K562 (cell line): ENCODE measurements around the gene MACROD2. TPM values are rescaled to one million over a fixed set of nuclear protein-coding genes. Genes with fewer than 3 reads are reported as not detected.

Experiments
- ATAC-seq: fragments of 200-7000 bp; cut with Tn5 transposase; 3 replicates; pipeline ENCODE4 v1.9.1; 2020; ENCODE audit warnings: moderate library complexity
- BruUV-seq: library from RNA; stranded (reverse); fragments of 400-500 nt; replicated peaks from 2 replicates; lab custom pipeline; 2021; lab: Mats Ljungman, UMichigan
- CTCF ChIA-PET: fragments of 300-600 bp; formaldehyde crosslinking; extraction: SDS; loops from one replicate; lab custom pipeline; 2021; ENCODE audit warnings: low intra/inter-chr PET ratio; lab: Yijun Ruan, JAX
- POLR2A ChIA-PET: fragments of 300-600, 350-650 bp; sonication (Branson Sonifier 250); formaldehyde crosslinking; extraction: SDS; loops from one replicate; lab custom pipeline; 2021; ENCODE audit warnings: antibody characterized with exemption, inconsistent platforms; lab: Yijun Ruan, JAX
- DNase-seq, 4 experiments: peaks; one replicate each; pipeline versions ENCODE4 v3.0.0 to v3.0.0-alpha.2; 2011 to 2018; ENCODE audit warnings: low spot score in 3 of 4, mixed read lengths in 3 of 4; ENCODE audit errors: extremely low read depth in 1 of 4
- FAIRE-seq: peaks from 2 replicates; lab custom pipeline; 2011; peaks lifted over from hg19 to GRCh38; lab: Jason Lieb, UNC
- H2AFZ ChIP-seq: 2 replicates; pipeline ENCODE4 v1.6.0; 2011; ENCODE audit warnings: low read depth, low read length, control low read depth, inconsistent platforms
- H3K27ac ChIP-seq: fragments of 200-600 bp; 3 replicates; pipeline ENCODE4 v1.8.0; 2011; ENCODE audit warnings: low read depth, mild to moderate bottlenecking, control low read depth, inconsistent platforms, low read length, moderate library complexity, mixed read lengths; ENCODE audit errors: extremely low read depth
- H3K27me3 ChIP-seq, 2 experiments: fragments of 300-600 bp in 1 of 2; 2 replicates in 1 of 2; 3 replicates in 1 of 2; pipeline versions ENCODE4 v1.6.0 to v1.8.0; 2011; ENCODE audit warnings: inconsistent platforms in 2 of 2, low read length in 2 of 2, mild to moderate bottlenecking in 1 of 2, mixed read lengths in 1 of 2, moderate library complexity in 1 of 2; ENCODE audit not compliant: control insufficient read depth in 2 of 2, insufficient read depth in 2 of 2
- H3K36me3 ChIP-seq: fragments of 300-600 bp; 3 replicates; pipeline ENCODE4 v1.8.0; 2011; ENCODE audit warnings: mild to moderate bottlenecking, low read length, inconsistent platforms; ENCODE audit not compliant: control insufficient read depth, insufficient read depth
- H3K4me1 ChIP-seq, 2 experiments: fragments of 200-600 bp in 1 of 2; replicated peaks in 1 of 2; 2 replicates in 1 of 2; 3 replicates in 1 of 2; pipeline versions ENCODE4 v1.5.1 to v1.8.0; 2011; ENCODE audit warnings: inconsistent platforms in 2 of 2, low read length in 2 of 2, mild to moderate bottlenecking in 1 of 2, mixed read lengths in 1 of 2, moderate library complexity in 1 of 2; ENCODE audit not compliant: control insufficient read depth in 2 of 2, insufficient read depth in 2 of 2
- H3K4me2 ChIP-seq: 2 replicates; pipeline ENCODE4 v1.6.1; 2011; ENCODE audit warnings: low read length, control low read depth, inconsistent platforms, mixed read lengths; ENCODE audit not compliant: insufficient read depth
- H3K4me3 ChIP-seq: fragments of 200-600 bp; sonication (generic), shearing (Covaris generic); 2 replicates; pipeline ENCODE4 v1.5.1; 2016; ENCODE audit warnings: control low read depth, inconsistent platforms
- H3K79me2 ChIP-seq: fragments of 200-600 bp; 3 replicates; pipeline ENCODE4 v1.8.0; 2011; ENCODE audit warnings: low read length, inconsistent platforms; ENCODE audit not compliant: control insufficient read depth, insufficient read depth
- H3K9ac ChIP-seq, 2 experiments: 2 replicates each; pipeline versions ENCODE4 v1.6.0 to v1.6.1; 2011; ENCODE audit warnings: low read depth in 2 of 2, low read length in 2 of 2, control low read depth in 1 of 2, inconsistent platforms in 1 of 2, mild to moderate bottlenecking in 1 of 2, mixed read lengths in 1 of 2; ENCODE audit not compliant: insufficient read depth in 1 of 2
- H3K9me1 ChIP-seq: one replicate; pipeline ENCODE4 v1.6.0; 2011; ENCODE audit warnings: inconsistent platforms, mild to moderate bottlenecking, low read length, moderate library complexity; ENCODE audit not compliant: control insufficient read depth, insufficient read depth
- H3K9me3 ChIP-seq: replicated peaks from 2 replicates; pipeline ENCODE4 v1.5.1; 2011; ENCODE audit warnings: low read depth, low read length, inconsistent platforms; ENCODE audit not compliant: control insufficient read depth, insufficient read depth
- H4K20me1 ChIP-seq: replicated peaks from 2 replicates; pipeline ENCODE4 v1.6.1; 2011; ENCODE audit warnings: low read length, inconsistent platforms, mixed read lengths; ENCODE audit not compliant: control insufficient read depth, insufficient read depth
- CBFA2T3 ChIP-seq: fragments of 450-650 bp; IDR thresholded peaks from 2 replicates; pipeline ENCODE4 v1.6.1; 2017
- CBX5 ChIP-seq: IDR thresholded peaks from 2 replicates; pipeline ENCODE4 v1.6.1; 2014; ENCODE audit warnings: low read depth, borderline replicate concordance
- CC2D1A ChIP-seq: fragments of 450-650 bp; IDR thresholded peaks from 2 replicates; pipeline ENCODE4 v1.6.1; 2017; ENCODE audit warnings: mild to moderate bottlenecking
- CREBBP ChIP-seq: IDR thresholded peaks from one replicate; pipeline ENCODE4 v1.6.1; 2012; ENCODE audit warnings: low read depth, mild to moderate bottlenecking, control low read depth, inconsistent platforms, low read length
- ERF ChIP-seq: fragments of 450-650 bp; formaldehyde crosslinking; IDR thresholded peaks from 2 replicates; pipeline ENCODE4 v1.4.0; 2020; ENCODE audit warnings: mild to moderate bottlenecking, mixed read lengths
- ETS2 ChIP-seq: IDR thresholded peaks from 2 replicates; pipeline ENCODE4 v1.6.1; 2016; ENCODE audit warnings: borderline replicate concordance, missing genetic modification characterization, mild to moderate bottlenecking, moderate library complexity, missing compliant biosample characterization; ENCODE audit not compliant: poor library complexity, severe bottlenecking
- FOXA3 ChIP-seq, 2 experiments: fragments of 450-650 bp in 1 of 2; sonication (generic) in 1 of 2; formaldehyde crosslinking; IDR thresholded peaks in 1 of 2; conservative IDR thresholded peaks in 1 of 2; 2 replicates each; pipeline versions ENCODE4 v1.4.0 to v1.8.0; 2020 to 2022; ENCODE audit warnings: mild to moderate bottlenecking in 2 of 2, missing genetic modification reagents in 1 of 2
- GABPB2 ChIP-seq: fragments of 250-450 bp; sonication (Bioruptor Pico); conservative IDR thresholded peaks from 2 replicates; pipeline ENCODE4 v1.5.1; 2021; ENCODE audit warnings: mild to moderate bottlenecking
- MAFK ChIP-seq: IDR thresholded peaks from 2 replicates; pipeline ENCODE4 v1.6.1; 2011; ENCODE audit warnings: low read length, improper control_type of control experiment
- NRF1 ChIP-seq, 2 experiments: fragments of 450-650 bp; IDR thresholded peaks in 1 of 2; conservative IDR thresholded peaks in 1 of 2; 2 replicates each; pipeline ENCODE4 v1.6.1; 2014; ENCODE audit warnings: mild to moderate bottlenecking in 2 of 2
- PTBP1 ChIP-seq: fragments of 200-400 bp; formaldehyde crosslinking; IDR thresholded peaks from 2 replicates; pipeline ENCODE4 v1.6.1; 2017; ENCODE audit warnings: low read depth, low read length
- RB1 ChIP-seq: fragments of 450-650 bp; IDR thresholded peaks from 2 replicates; pipeline ENCODE4 v1.6.1; 2017; ENCODE audit warnings: low read depth, mild to moderate bottlenecking
- RBFOX2 ChIP-seq: fragments of 200-400 bp; formaldehyde crosslinking; IDR thresholded peaks from 2 replicates; pipeline ENCODE4 v1.6.1; 2017; ENCODE audit warnings: low read depth, mild to moderate bottlenecking, low read length, moderate library complexity
- SAFB ChIP-seq: fragments of 200-400 bp; formaldehyde crosslinking; IDR thresholded peaks from 2 replicates; pipeline ENCODE4 v1.6.1; 2017; ENCODE audit warnings: low read depth, low read length, borderline replicate concordance
- SAP30 ChIP-seq: fragments of 200-600 bp; sonication (generic); IDR thresholded peaks from 2 replicates; pipeline ENCODE4 v1.6.1; 2012; ENCODE audit warnings: borderline replicate concordance, low read depth, mild to moderate bottlenecking, moderate library complexity, low read length, control low read depth, inconsistent platforms; ENCODE audit not compliant: insufficient read depth, poor library complexity, severe bottlenecking
- SMAD4 ChIP-seq: fragments of 250-450 bp; sonication (Bioruptor Pico); conservative IDR thresholded peaks from 2 replicates; pipeline ENCODE4 v1.8.0; 2021; ENCODE audit warnings: inconsistent platforms, mild to moderate bottlenecking, moderate library complexity
- TAL1 ChIP-seq: fragments of 450-650 bp; IDR thresholded peaks from 2 replicates; pipeline ENCODE4 v1.6.1; 2016; ENCODE audit warnings: mild to moderate bottlenecking
- ZC3H4 ChIP-seq: sonication (generic); formaldehyde crosslinking; IDR thresholded peaks from 2 replicates; pipeline ENCODE4 v1.9.0; 2021; ENCODE audit warnings: missing genetic modification reagents, borderline replicate concordance
- ZNF12 ChIP-seq: sonication (generic); formaldehyde crosslinking; IDR thresholded peaks from 2 replicates; pipeline ENCODE4 v1.4.0; 2020; ENCODE audit warnings: mild to moderate bottlenecking, missing genetic modification reagents
- ZNF79 ChIP-seq: fragments of 250-450 bp; sonication (Bioruptor Pico); IDR thresholded peaks from 2 replicates; pipeline ENCODE4 v1.4.0; 2020; ENCODE audit warnings: low read depth, mild to moderate bottlenecking, moderate library complexity
- WGBS: fragments of 100-300 bp; shearing (Covaris generic); methylation state at CpG from one replicate; pipeline ENCODE4 v1.1.6; 2016; ENCODE audit warnings: low coverage, mixed read lengths; ENCODE audit not compliant: insufficient coverage; ENCODE audit errors: missing lambda C conversion rate; 5-methylcytosine and 5-hydroxymethylcytosine counted together
- in situ Hi-C: fragments of 300-500 bp; cut with MboI; formaldehyde crosslinking; loops from 4 replicates; pipeline ENCODE4 v1.15.0; 2018; ENCODE audit warnings: inconsistent platforms, mixed read lengths
- intact Hi-C: fragments of 100-400 bp; cut with micrococcal nuclease; formaldehyde crosslinking; loops from 2 replicates; pipeline ENCODE4 v1.14.2; 2022
- polyA plus RNA-seq, 8 experiments: library from polyadenylated mRNA; depleted of rRNA in 4 of 8; stranded (reverse) in 5 of 8; unstranded in 3 of 8; fragments of >200 nt; fragmentation: Nextera tagmentation in 2 of 8; fragmentation: Illumina TruSeq in 1 of 8; extraction: Ambion mirVana in 2 of 8; extraction: Trizol in 1 of 8; gene quantifications; 2 replicates each; pipeline versions ENCODE4 v1.2.1 to v1.2.3, GENCODE V29; 2011 to 2014; ENCODE audit warnings: inconsistent platforms in 1 of 8, missing spikeins in 1 of 8
- total RNA-seq, 7 experiments: library from RNA; depleted of rRNA in 6 of 7; stranded (reverse); fragments of >200 nt in 6 of 7; fragmentation: Illumina TruSeq in 2 of 7; extraction: Trizol in 2 of 7; gene quantifications; 2 replicates each; pipeline versions ENCODE4 v1.2.1 to v1.2.3, GENCODE V29; 2011 to 2021; ENCODE audit warnings: low replicate concordance in 1 of 7
- TF ChIP-seq, protein P1 (sequence below): fragments of 450-650 bp; IDR thresholded peaks from 2 replicates; pipeline ENCODE4 v1.6.1; 2016
- TF ChIP-seq, protein P2 (sequence below): fragments of 250-450 bp; sonication (Bioruptor Pico); IDR thresholded peaks from 2 replicates; pipeline ENCODE4 v1.8.0; 2021; ENCODE audit warnings: moderate library complexity, mild to moderate bottlenecking, inconsistent platforms
- TF ChIP-seq, protein P3 (sequence below): sonication (generic); formaldehyde crosslinking; IDR thresholded peaks from 2 replicates; pipeline ENCODE4 v1.4.0; 2020; ENCODE audit warnings: mild to moderate bottlenecking, missing genetic modification reagents

The MACROD2 gene
- total and polyA plus RNA-seq, 9 of the 15 experiments (the other 6 are each of a cell fraction or from before 2014, with no cell fraction given), result not detected

DNA sequence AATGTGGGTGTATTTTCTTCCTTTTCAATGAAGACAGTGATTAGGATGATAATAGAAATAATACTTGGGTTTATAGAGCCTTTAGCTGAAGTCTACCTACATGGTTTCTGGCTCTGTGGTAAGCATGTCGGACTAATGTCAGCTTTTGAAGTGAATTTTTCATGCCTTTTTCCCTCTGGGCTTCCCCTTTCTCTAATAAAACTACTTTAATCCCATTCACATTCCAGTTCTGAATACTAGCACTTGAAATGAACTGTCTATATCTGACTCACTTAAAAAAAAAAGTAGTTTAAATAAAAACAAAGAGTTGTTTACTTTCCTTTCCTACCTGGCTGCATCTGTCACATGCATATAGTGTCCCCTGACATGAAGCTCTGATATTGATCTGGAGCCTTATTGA lies 888.0 kb downstream of the MACROD2 start (continued):
- TF ChIP-seq, protein P1, sequence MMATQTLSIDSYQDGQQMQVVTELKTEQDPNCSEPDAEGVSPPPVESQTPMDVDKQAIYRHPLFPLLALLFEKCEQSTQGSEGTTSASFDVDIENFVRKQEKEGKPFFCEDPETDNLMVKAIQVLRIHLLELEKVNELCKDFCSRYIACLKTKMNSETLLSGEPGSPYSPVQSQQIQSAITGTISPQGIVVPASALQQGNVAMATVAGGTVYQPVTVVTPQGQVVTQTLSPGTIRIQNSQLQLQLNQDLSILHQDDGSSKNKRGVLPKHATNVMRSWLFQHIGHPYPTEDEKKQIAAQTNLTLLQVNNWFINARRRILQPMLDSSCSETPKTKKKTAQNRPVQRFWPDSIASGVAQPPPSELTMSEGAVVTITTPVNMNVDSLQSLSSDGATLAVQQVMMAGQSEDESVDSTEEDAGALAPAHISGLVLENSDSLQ, result no peak
- no peak for TF ChIP-seq CREBBP
- no peak for TF ChIP-seq ZNF12 (CRISPR knock-in tag)
- TF ChIP-seq SAP30, result no peak
- no peak for TF ChIP-seq ETS2 (tag)
- TF ChIP-seq, protein P2, sequence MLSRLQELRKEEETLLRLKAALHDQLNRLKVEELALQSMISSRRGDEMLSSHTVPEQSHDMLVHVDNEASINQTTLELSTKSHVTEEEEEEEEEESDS, result no peak
- TF ChIP-seq RBFOX2, result no peak
- TF ChIP-seq RB1, result no peak

DNA sequence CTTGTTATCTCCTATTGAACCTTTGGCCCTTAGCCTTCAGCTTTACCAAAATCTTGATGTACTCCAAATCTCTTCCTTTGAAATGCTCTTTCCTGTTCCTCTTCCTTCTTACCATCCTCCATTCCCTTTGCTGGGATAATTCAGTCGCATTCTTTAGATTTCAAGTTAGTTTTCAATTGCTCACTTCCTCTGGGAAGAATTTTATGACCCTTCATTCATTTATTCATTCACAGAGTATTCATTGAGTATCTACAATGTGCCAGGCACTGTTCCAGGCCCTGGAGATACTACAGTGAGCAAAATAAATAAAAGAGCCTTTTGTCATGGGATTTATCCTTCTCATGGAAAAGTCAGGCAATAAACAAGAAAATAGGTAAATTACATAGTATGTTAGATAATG lies 890.3 kb downstream of the MACROD2 start:
- POLR2A ChIA-PET, result no interaction called here
- intact Hi-C loops (no loop called here), in situ Hi-C loops (no loop called here)
- no peak for TF ChIP-seq SAFB
- no peak for TF ChIP-seq GABPB2 (CRISPR knock-in tag)
- TF ChIP-seq CBFA2T3, result no peak
- TF ChIP-seq ZC3H4, result no peak
- no peak for TF ChIP-seq NRF1 (conservative IDR thresholded peaks at IDR 0.05 in 1 of 2, IDR thresholded peaks at IDR 0.05 in 1 of 2)
- no peak for TF ChIP-seq CC2D1A
- TF ChIP-seq SMAD4 (CRISPR knock-in tag), result no peak
- TF ChIP-seq PTBP1, result no peak
- no peak for TF ChIP-seq TAL1
- no peak for TF ChIP-seq CBX5
- TF ChIP-seq MAFK, result no peak
- TF ChIP-seq FOXA3 (CRISPR knock-in tag; conservative IDR thresholded peaks at IDR 0.05 in 1 of 2, IDR thresholded peaks at IDR 0.05 in 1 of 2), result no peak
- no peak for TF ChIP-seq ERF
- TF ChIP-seq ZNF79 (CRISPR knock-in tag), result no peak
- TF ChIP-seq, protein P3, sequence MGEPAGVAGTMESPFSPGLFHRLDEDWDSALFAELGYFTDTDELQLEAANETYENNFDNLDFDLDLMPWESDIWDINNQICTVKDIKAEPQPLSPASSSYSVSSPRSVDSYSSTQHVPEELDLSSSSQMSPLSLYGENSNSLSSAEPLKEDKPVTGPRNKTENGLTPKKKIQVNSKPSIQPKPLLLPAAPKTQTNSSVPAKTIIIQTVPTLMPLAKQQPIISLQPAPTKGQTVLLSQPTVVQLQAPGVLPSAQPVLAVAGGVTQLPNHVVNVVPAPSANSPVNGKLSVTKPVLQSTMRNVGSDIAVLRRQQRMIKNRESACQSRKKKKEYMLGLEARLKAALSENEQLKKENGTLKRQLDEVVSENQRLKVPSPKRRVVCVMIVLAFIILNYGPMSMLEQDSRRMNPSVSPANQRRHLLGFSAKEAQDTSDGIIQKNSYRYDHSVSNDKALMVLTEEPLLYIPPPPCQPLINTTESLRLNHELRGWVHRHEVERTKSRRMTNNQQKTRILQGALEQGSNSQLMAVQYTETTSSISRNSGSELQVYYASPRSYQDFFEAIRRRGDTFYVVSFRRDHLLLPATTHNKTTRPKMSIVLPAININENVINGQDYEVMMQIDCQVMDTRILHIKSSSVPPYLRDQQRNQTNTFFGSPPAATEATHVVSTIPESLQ (CRISPR knock-in tag), result no peak
- no peaks in the 10 kb centered on the region for H3K36me3 ChIP-seq
- H2AFZ ChIP-seq, result no peak overlapping the region
- H3K9me3 ChIP-seq, result no peaks in the 10 kb centered on the region
- H3K79me2 ChIP-seq, result no peaks in the 10 kb centered on the region
- ATAC-seq (no peak), DNase-seq (no peak), FAIRE-seq (no peak)
- H4K20me1 ChIP-seq, result no peaks in the 10 kb centered on the region
- BruUV-seq, result no TSS peak
- no peaks in the 10 kb centered on the region for H3K4me1 ChIP-seq
- WGBS, result 0% methylated on average over 1 of the region's 1 CpG
- CTCF ChIA-PET, result no interaction called here
- no peaks in the 10 kb centered on the region for H3K9me1 ChIP-seq
- no peak overlapping the region for H3K4me2 ChIP-seq
- H3K9ac ChIP-seq, result no peak overlapping the region
- H3K27me3 ChIP-seq, result no peaks in the 10 kb centered on the region
- no peak overlapping the region for H3K4me3 ChIP-seq
- H3K27ac ChIP-seq, result no peak overlapping the region
